IMR-90 (cell line): ENCODE measurements around the gene SPATA3. TPM values are rescaled to one million over a fixed set of nuclear protein-coding genes. Genes with fewer than 3 reads are reported as not detected.
"Not testable (repeated sequence)": the region's sequence is repeated elsewhere in the genome, so short reads cannot be mapped to it uniquely, and the experiment has no call there.

Experiments used
- ATAC-seq: fragments of 200-7000 bp; cut with Tn5 transposase; 2 replicates; pipeline ENCODE4 v1.9.1; 2020; ENCODE audit warnings: low read depth, mild to moderate bottlenecking, moderate library complexity
- BruUV-seq: library from RNA; stranded (reverse); fragments of 400-500 nt; replicated peaks from 2 replicates; lab custom pipeline; 2021; lab: Mats Ljungman, UMichigan
- CTCF ChIA-PET: fragments of 300-600 bp; formaldehyde crosslinking; extraction: SDS; loops from one replicate; lab custom pipeline; 2021; ENCODE audit warnings: antibody characterized with exemption; lab: Yijun Ruan, JAX
- POLR2A ChIA-PET: fragments of 300-600 bp; sonication (Branson Sonifier 250); formaldehyde crosslinking; loops from one replicate; lab custom pipeline; 2022; ENCODE audit warnings: antibody characterized with exemption; ENCODE audit not compliant: unreplicated experiment; lab: Charles Lee
- DNase-seq: peaks from one replicate; pipeline ENCODE4 v3.0.0; 2013
- H2AFZ ChIP-seq: replicated peaks from 2 replicates; pipeline ENCODE3; 2013; ENCODE audit warnings: low read length, mild to moderate bottlenecking; ENCODE audit not compliant: poor library complexity
- H2AK5ac ChIP-seq: 2 replicates; pipeline ENCODE4 v1.6.1; 2013; ENCODE audit warnings: low read depth, low read length, inconsistent platforms
- H2AK9ac ChIP-seq: replicated peaks from 2 replicates; pipeline ENCODE3; 2013; ENCODE audit warnings: mild to moderate bottlenecking, low read depth, low read length, moderate library complexity; ENCODE audit not compliant: poor library complexity
- H2BK120ac ChIP-seq: 2 replicates; pipeline ENCODE4 v1.6.1; 2013; ENCODE audit warnings: low read depth, low read length, inconsistent platforms
- H2BK15ac ChIP-seq: 3 replicates; pipeline ENCODE4 v1.6.1; 2013; ENCODE audit warnings: low read depth, low read length, inconsistent platforms
- H2BK20ac ChIP-seq: 2 replicates; pipeline ENCODE4 v1.6.1; 2013; ENCODE audit warnings: low read depth, mild to moderate bottlenecking, inconsistent platforms, low read length, moderate library complexity
- H2BK5ac ChIP-seq: 2 replicates; pipeline ENCODE4 v1.6.1; 2013; ENCODE audit warnings: mild to moderate bottlenecking, low read depth, low read length, inconsistent platforms; ENCODE audit not compliant: poor library complexity, severe bottlenecking
- H3K14ac ChIP-seq: replicated peaks from 2 replicates; pipeline ENCODE4 v1.6.1; 2013; ENCODE audit warnings: low read depth, low read length, inconsistent platforms
- H3K18ac ChIP-seq: 2 replicates; pipeline ENCODE4 v1.6.1; 2013; ENCODE audit warnings: low read depth, low read length, control low read depth
- H3K23ac ChIP-seq: 2 replicates; pipeline ENCODE4 v1.6.1; 2013; ENCODE audit warnings: low read depth, low read length, inconsistent platforms
- H3K27ac ChIP-seq: 2 replicates; pipeline ENCODE4 v1.5.1; 2013; ENCODE audit warnings: mild to moderate bottlenecking, control low read depth, low read length; ENCODE audit not compliant: insufficient read depth
- H3K27me3 ChIP-seq: 2 replicates; pipeline ENCODE4 v1.6.1; 2013; ENCODE audit warnings: low read length; ENCODE audit not compliant: control insufficient read depth, insufficient read depth
- H3K36me3 ChIP-seq: 2 replicates; pipeline ENCODE4 v1.6.1; 2013; ENCODE audit warnings: low read length, mixed read lengths; ENCODE audit not compliant: control insufficient read depth, insufficient read depth
- H3K4ac ChIP-seq: 2 replicates; pipeline ENCODE4 v1.6.1; 2013; ENCODE audit warnings: low read depth, low read length, inconsistent platforms
- H3K4me1 ChIP-seq: 2 replicates; pipeline ENCODE4 v1.6.1; 2013; ENCODE audit warnings: low read length, mixed read lengths; ENCODE audit not compliant: control insufficient read depth, insufficient read depth
- H3K4me2 ChIP-seq: 2 replicates; pipeline ENCODE4 v1.6.1; 2013; ENCODE audit warnings: low read depth, mild to moderate bottlenecking, control low read depth, low read length, moderate library complexity
- H3K4me3 ChIP-seq: 2 replicates; pipeline ENCODE4 v1.5.1; 2013; ENCODE audit warnings: low read depth, mild to moderate bottlenecking, control low read depth, low read length, moderate library complexity; ENCODE audit not compliant: insufficient read depth
- H3K56ac ChIP-seq: 2 replicates; pipeline ENCODE4 v1.6.1; 2013; ENCODE audit warnings: low read length, inconsistent platforms; ENCODE audit not compliant: insufficient read depth; ENCODE audit errors: extremely low read depth
- H3K79me1 ChIP-seq, 2 experiments: 2 replicates each; pipeline ENCODE4 v1.6.1; 2013; ENCODE audit warnings: low read length in 2 of 2, inconsistent platforms in 1 of 2, low read depth in 1 of 2
- H3K9ac ChIP-seq: 2 replicates; pipeline ENCODE4 v1.6.1; 2013; ENCODE audit warnings: low read depth, low read length, control low read depth
- H3K9me1 ChIP-seq: 2 replicates; pipeline ENCODE4 v1.6.1; 2013; ENCODE audit warnings: low read length, inconsistent platforms; ENCODE audit not compliant: insufficient read depth
- H3K9me3 ChIP-seq: 2 replicates; pipeline ENCODE4 v1.6.1; 2013; ENCODE audit warnings: low read length; ENCODE audit not compliant: control insufficient read depth, insufficient read depth
- H4K20me1 ChIP-seq: 2 replicates; pipeline ENCODE4 v1.6.1; 2013; ENCODE audit warnings: low read length, inconsistent platforms; ENCODE audit not compliant: insufficient read depth
- H4K5ac ChIP-seq: 2 replicates; pipeline ENCODE4 v1.6.1; 2013; ENCODE audit warnings: mild to moderate bottlenecking, low read depth, low read length, control low read depth
- H4K8ac ChIP-seq, 2 experiments: 2 replicates each; pipeline ENCODE4 v1.6.1; 2013; ENCODE audit warnings: low read depth in 2 of 2, low read length in 2 of 2, control low read depth in 1 of 2, inconsistent platforms in 1 of 2
- H4K91ac ChIP-seq: 2 replicates; pipeline ENCODE4 v1.6.1; 2013; ENCODE audit warnings: low read depth, low read length, inconsistent platforms; ENCODE audit not compliant: insufficient read depth
- WGBS, 2 experiments: methylation state at CpG; one replicate each; pipeline versions ENCODE4 v1.1.5 to v1.1.7; 2013; ENCODE audit warnings: missing lambda C conversion rate in 2 of 2; ENCODE audit not compliant: insufficient read length in 1 of 2; ENCODE audit errors: extremely low coverage in 2 of 2; 5-methylcytosine and 5-hydroxymethylcytosine counted together
- dilution Hi-C: fragments of 300-500 bp; cut with HindIII; formaldehyde crosslinking; loops from one replicate; pipeline ENCODE4 v1.14.3; 2018; ENCODE audit warnings: low sequenced_read_pairs; ENCODE audit not compliant: unreplicated experiment
- in situ Hi-C: fragments of 300-500 bp; cut with MboI; formaldehyde crosslinking; loops from 3 replicates; pipeline ENCODE4 v1.14.3; 2019; ENCODE audit warnings: low sequenced_read_pairs, inconsistent platforms, mixed read lengths
- intact Hi-C: fragments of 100-400 bp; cut with micrococcal nuclease; formaldehyde crosslinking; loops from 2 replicates; pipeline ENCODE4 v1.10.0; 2022
- polyA plus RNA-seq, 3 experiments: library from polyadenylated mRNA; depleted of rRNA; stranded (reverse); fragments of >200 nt; gene quantifications; 2 replicates each; pipeline ENCODE4 v1.2.3, GENCODE V29; 2012; ENCODE audit warnings: low replicate concordance in 1 of 3
- total RNA-seq: library from RNA; depleted of rRNA; stranded (reverse); fragments of >200 nt; gene quantifications from 2 replicates; pipeline ENCODE4 v1.2.3, GENCODE V29; 2012

Gene SPATA3
- total and polyA plus RNA-seq, 2 of the 4 experiments (the other 2 are of a cell fraction), result not detected

DNA sequence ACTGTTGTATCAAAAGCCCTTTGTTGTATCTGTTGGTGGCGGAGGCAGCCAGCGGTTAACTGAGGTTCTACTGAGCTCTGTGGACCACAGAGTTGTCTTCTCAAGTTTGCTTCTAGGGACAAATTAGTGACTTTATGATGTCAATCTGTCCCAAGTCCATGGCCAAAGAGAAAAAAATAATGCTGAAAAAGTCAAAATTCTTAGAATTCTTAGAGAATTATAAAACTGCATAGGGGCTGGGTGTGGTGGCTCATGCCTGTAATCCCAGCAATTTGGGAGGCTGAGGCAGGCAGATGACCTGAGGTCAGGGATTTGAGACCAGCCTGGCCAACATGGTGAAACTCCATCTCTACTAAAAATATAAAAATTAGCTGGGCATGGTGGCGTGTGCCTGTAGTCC, 29.1 kb downstream of the SPATA3 start:
- H2BK20ac ChIP-seq, POLR2A ChIA-PET, ATAC-seq, H3K56ac ChIP-seq, H3K9me1 ChIP-seq, H3K9ac ChIP-seq, H3K23ac ChIP-seq, H3K18ac ChIP-seq, H2BK5ac ChIP-seq, DNase-seq, H3K4me3 ChIP-seq, H2AK5ac ChIP-seq, dilution Hi-C loops, H3K27ac ChIP-seq, H4K91ac ChIP-seq, H3K4me1 ChIP-seq, H3K4me2 ChIP-seq, H2AFZ ChIP-seq, H2BK120ac ChIP-seq, H3K9me3 ChIP-seq, H2BK15ac ChIP-seq, H3K14ac ChIP-seq, H3K36me3 ChIP-seq, intact Hi-C loops, H4K5ac ChIP-seq, in situ Hi-C loops, H2AK9ac ChIP-seq, H4K8ac ChIP-seq, H3K79me1 ChIP-seq, BruUV-seq, H3K4ac ChIP-seq, H4K20me1 ChIP-seq: not testable (repeated sequence)
- WGBS, 2 experiments, result 100% methylated on average over 2 of the region's 3 CpGs; no CpG with 5 or more reads in 1 of the 2 experiments
- peaks cover 10% of the 10 kb centered on the region for H3K27me3 ChIP-seq
- CTCF ChIA-PET, result interaction anchor here (0.7 kb wide), 1 partner anchor 1272 kb away, joined by 3 read pairs; no protein-coding TSS in a partner anchor
